Activated CD4-positive, alpha-beta T cell treated with anti-CD3 and anti-CD28 coated beads, Interleukin-2, amount 10 ng/mL, durations not matched to agents 7 days and 5 days (primary cell): ENCODE data around the gene TET3. TPM values are rescaled to one million over a fixed set of nuclear protein-coding genes. Genes with fewer than 3 reads are reported as not detected.
A peak's percentile ranks its signal among the peaks of the same experiment; 100 is the strongest.

Experiments used
- CTCF ChIA-PET: fragments of 350-600 bp; sonication (Branson Sonifier 250); formaldehyde crosslinking; loops from one replicate; lab custom pipeline; 2021; ENCODE audit warnings: antibody characterized with exemption; lab: Charles Lee
- POLR2A ChIA-PET: fragments of 350-600 bp; sonication (Branson Sonifier 250); formaldehyde crosslinking; loops from one replicate; lab custom pipeline; 2021; ENCODE audit warnings: antibody characterized with exemption; lab: Charles Lee
- DNase-seq: peaks from one replicate; pipeline ENCODE4 v3.0.0-alpha.2; 2020
- H3K27ac Mint-ChIP-seq: one replicate; pipeline ENCODE4 v1.8.0; 2021; ENCODE audit warnings: mild to moderate bottlenecking, moderate library complexity, mixed read lengths
- H3K27me3 Mint-ChIP-seq: one replicate; pipeline ENCODE4 v1.8.0; 2021; ENCODE audit warnings: mixed read lengths
- H3K36me3 Mint-ChIP-seq: one replicate; pipeline ENCODE4 v1.8.0; 2021; ENCODE audit warnings: low read depth, mixed read lengths
- H3K4me1 Mint-ChIP-seq: one replicate; pipeline ENCODE4 v1.8.0; 2021; ENCODE audit warnings: mixed read lengths
- H3K4me3 Mint-ChIP-seq: one replicate; pipeline ENCODE4 v1.8.0; 2021; ENCODE audit warnings: mild to moderate bottlenecking, moderate library complexity, mixed read lengths
- H3K9me3 Mint-ChIP-seq: one replicate; pipeline ENCODE4 v1.8.0; 2021; ENCODE audit warnings: mixed read lengths
- total RNA-seq, 2 experiments: library from RNA; stranded (reverse); gene quantifications; one replicate each; pipeline ENCODE4 v1.2.3, GENCODE V29; 2021

The TET3 gene
- total RNA-seq, 2 experiments from 2014 or later = 17.9 to 18.8 TPM

DNA sequence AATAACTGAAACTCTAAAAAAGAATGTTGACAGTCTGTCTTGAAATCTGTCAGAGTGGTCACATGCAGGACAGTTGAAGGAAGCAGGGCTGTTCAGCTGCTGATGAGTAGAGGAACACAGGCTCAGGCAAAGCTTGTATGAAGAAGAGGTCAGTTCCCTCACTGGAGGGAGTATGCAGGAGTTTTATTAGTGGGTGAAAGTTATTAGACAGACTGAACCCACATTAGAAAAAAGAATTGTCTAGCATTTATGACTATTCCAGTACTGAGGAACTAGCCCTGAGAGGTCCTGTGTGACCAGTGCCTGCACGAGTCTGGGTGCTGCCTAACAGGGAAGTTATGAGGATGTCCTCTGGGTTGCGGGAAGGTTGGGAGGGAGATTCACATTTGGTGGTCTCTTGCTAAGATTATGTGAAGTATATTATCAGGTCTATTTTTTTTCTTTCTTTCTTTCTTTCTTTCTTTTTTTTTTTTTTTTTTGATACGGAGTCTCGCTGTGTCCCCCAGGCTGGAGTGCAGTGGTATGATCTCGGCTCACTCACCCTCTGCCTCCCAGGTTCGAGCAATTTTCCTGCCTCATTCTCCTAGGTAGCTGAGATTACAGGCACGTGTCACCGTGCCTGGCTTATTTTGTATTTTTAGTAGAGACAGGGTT, 9.6 kb downstream of the TET3 start:
- Mint-ChIP-seq H3K9me3 (peaks cover 11% of the 10 kb centered on the region), H3K4me1 (peaks cover 62% of the 10 kb centered on the region), H3K4me3 (no peak overlapping the region), H3K36me3 (peaks cover 36% of the 10 kb centered on the region), H3K27me3 (no peaks in the 10 kb centered on the region), H3K27ac (no peak overlapping the region)
- POLR2A ChIA-PET = no interaction called here
- no peak for DNase-seq
- CTCF ChIA-PET = interaction anchor here (0.9 kb wide), 1 partner anchor 18 kb away, joined by 3 read pairs; no protein-coding TSS in a partner anchor

DNA sequence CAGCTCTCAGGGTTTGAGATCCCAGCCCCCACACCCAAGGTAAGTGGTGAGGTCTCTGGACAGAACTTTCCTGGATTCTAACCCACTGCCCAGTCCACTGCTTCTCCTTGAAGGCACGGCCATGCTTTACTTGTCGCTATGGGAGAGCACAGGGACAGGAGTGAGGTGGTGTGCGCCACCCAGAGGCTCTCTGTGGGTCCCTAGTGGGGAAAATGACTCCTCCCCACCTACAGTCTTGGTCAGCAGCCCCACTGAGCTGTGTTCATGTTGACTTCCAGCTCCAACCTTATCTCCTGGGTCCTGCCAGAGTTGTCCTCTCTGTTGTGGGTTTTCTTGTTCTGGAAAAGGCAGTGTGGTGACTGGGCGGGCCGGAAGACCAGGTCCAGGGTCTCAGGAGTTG, 11.1 kb downstream of the TET3 start:
- Mint-ChIP-seq H3K27me3 (no peaks in the 10 kb centered on the region), H3K9me3 (peaks cover 4% of the 10 kb centered on the region), H3K27ac (no peak overlapping the region), H3K36me3 (peaks cover 21% of the 10 kb centered on the region), H3K4me3 (no peak overlapping the region), H3K4me1 (peaks cover 62% of the 10 kb centered on the region)
- CTCF ChIA-PET = interaction anchor here (1.1 to 1.5 kb wide), 2 partner anchors 9 to 62 kb away, joined by 3 to 5 read pairs; no protein-coding TSS in a partner anchor
- DNase-seq = no peak
- POLR2A ChIA-PET = no interaction called here

DNA sequence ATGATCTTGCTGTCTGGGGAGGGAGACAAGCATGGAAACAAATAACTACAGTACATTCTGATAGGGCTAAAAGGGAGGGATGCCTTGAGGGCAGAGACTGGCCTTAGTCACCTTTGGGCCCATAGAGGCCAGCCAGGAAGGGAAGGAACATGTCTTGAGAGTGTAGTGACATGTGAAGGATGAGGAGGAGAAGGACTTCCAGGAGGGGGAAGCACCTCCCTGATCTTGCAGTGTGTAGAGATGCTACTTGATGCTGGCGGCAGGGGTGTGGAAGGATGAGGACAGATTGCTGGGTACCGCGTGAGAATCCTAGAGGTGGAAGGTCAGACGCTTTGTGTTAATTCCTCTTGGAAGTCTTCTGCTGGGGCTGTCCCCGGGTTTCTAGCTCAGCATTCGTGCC, 13.1 kb downstream of the TET3 start:
- Mint-ChIP-seq H3K4me3 (no peak overlapping the region), H3K9me3 (no peaks in the 10 kb centered on the region), H3K27me3 (no peaks in the 10 kb centered on the region), H3K36me3 (peaks cover 5% of the 10 kb centered on the region), H3K27ac (no peak overlapping the region), H3K4me1 (peaks cover 70% of the 10 kb centered on the region)
- POLR2A ChIA-PET = no interaction called here
- CTCF ChIA-PET = interaction anchor here (0.7 to 1.4 kb wide), 3 partner anchors 68 to 765 kb away, joined by 3 read pairs; partner anchors contain the start of gene PRADC1
- DNase-seq = no peak

DNA sequence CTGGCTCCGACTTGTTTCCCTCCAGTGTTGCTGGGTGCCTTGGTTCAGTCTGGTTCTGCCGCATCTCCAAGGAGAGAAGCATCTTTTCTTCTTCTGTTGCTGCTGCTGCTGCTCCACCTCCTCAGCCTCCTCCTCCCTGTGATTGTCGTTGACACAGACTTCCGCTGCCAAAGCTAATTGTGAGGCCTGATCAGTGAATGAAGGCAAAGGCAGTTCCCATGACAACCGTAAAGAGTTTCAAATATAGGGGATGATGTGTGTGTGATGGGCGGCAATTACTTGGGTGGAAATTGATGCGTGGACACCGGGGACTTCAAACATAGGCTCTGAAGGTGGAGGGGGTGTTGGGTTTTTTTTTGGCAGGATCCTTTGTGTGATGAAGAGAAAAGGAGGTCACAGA, 13.7 kb downstream of the TET3 start:
- Mint-ChIP-seq H3K27ac (no peak overlapping the region), H3K27me3 (no peaks in the 10 kb centered on the region), H3K9me3 (no peaks in the 10 kb centered on the region), H3K36me3 (no peaks in the 10 kb centered on the region), H3K4me1 (peaks cover 70% of the 10 kb centered on the region), H3K4me3 (no peak overlapping the region)
- ChIA-PET POLR2A (no interaction called here), CTCF (interaction anchor here (0.6 to 1.1 kb wide), 3 partner anchors 9 to 765 kb away, joined by 3 read pairs; partner anchors contain the start of gene PRADC1)
- peak; percentile 48 for DNase-seq

DNA sequence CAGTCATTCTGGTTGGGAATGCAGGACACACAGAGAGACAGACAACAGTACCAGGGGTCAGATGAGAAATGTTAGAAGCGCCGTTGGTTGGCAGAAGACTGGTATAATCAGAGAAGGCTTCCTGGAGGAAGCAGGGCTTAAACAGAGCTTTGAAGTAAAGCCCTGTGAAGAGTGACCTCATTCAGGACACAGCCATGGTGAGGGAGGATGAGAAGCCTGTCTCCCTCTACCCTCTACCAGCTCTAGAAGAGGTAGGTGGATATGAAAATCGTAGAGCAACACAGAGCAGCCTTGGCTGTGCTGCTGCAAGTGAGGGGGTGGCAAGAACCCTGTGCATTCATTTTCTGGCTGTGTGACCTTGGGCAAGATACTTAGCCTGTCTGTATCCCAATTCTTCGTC, 14.2 kb downstream of the TET3 start:
- H3K4me3 Mint-ChIP-seq = no peak overlapping the region
- no peak overlapping the region for H3K27ac Mint-ChIP-seq
- H3K36me3 Mint-ChIP-seq = no peaks in the 10 kb centered on the region
- ChIA-PET POLR2A (no interaction called here), CTCF (interaction anchor here (0.6 to 1.1 kb wide), 2 partner anchors 8 to 129 kb away, joined by 3 read pairs; no protein-coding TSS in a partner anchor)
- H3K27me3 Mint-ChIP-seq = no peaks in the 10 kb centered on the region
- no peaks in the 10 kb centered on the region for H3K9me3 Mint-ChIP-seq
- H3K4me1 Mint-ChIP-seq = peaks cover 69% of the 10 kb centered on the region
- DNase-seq = no peak

DNA sequence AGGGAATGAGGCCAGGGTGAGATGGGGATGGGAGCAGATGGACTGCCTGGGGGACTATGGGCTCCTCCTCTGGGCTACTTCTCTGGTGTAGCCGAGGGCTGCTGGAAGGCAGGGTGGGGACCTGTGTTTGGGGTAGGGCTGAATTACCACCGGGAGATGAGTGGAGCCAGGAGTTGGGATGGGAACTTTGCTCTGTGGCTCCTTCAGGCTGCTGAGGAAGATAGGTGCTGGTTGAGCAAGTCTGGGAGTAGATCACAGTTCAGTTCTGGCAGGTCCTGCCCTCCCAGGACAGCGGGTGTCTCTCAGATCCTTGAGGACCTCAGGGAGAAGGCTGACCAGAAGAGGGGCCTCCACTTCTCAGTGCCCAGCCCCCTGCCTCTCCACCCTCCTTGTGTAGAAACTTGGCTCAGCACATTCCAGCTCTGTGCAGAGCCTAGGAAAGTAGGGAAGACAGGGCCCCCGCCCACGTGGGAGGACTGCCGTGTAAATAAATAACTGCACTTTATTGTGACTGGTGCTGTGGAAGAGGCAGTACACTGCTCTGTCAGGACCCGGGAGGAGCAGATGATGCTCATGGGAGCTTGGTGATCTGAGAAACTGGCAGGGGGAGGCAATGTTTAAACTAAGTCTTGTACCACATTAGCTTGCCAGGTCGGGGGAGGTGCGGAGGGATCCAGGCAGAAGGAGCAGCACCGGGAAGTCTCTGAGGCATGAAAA, 15.3 kb downstream of the TET3 start:
- Mint-ChIP-seq H3K27ac (no peak overlapping the region), H3K36me3 (no peaks in the 10 kb centered on the region), H3K27me3 (no peaks in the 10 kb centered on the region), H3K4me1 (peaks cover 66% of the 10 kb centered on the region), H3K4me3 (no peak overlapping the region), H3K9me3 (no peaks in the 10 kb centered on the region)
- ChIA-PET CTCF (interaction anchor here (0.8 to 1.8 kb wide), 3 partner anchors 10 to 12 kb away, joined by 3 to 8 read pairs (median 4); no protein-coding TSS in a partner anchor), POLR2A (no interaction called here)
- DNase-seq = no peak

DNA sequence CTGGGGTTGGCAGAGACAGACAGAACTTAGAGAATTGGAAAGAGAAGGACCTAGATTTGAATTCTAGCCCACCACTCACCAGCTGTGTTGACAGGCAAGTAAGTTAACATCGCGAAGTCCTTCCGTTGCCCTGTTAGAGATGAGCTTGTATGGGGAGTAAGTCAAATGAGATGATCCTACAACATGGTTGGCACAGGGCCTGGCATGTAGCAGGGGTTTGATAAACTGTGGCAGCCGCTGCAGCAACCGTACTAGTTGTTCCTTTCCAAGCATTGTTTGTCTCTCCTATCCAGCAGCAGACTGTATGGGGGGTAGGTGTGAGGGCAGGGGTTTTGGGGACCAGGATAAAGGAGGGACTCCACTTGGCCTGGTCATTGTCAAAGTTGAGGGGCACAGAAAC, 16.0 kb downstream of the TET3 start:
- CTCF ChIA-PET = interaction anchor here (0.7 to 1.8 kb wide), 5 partner anchors 9 to 48 kb away, joined by 3 to 8 read pairs (median 4); no protein-coding TSS in a partner anchor
- Mint-ChIP-seq H3K4me1 (peaks cover 65% of the 10 kb centered on the region), H3K27me3 (no peaks in the 10 kb centered on the region), H3K4me3 (no peak overlapping the region), H3K36me3 (no peaks in the 10 kb centered on the region), H3K27ac (no peak overlapping the region), H3K9me3 (no peaks in the 10 kb centered on the region)
- POLR2A ChIA-PET = no interaction called here
- no peak for DNase-seq

DNA sequence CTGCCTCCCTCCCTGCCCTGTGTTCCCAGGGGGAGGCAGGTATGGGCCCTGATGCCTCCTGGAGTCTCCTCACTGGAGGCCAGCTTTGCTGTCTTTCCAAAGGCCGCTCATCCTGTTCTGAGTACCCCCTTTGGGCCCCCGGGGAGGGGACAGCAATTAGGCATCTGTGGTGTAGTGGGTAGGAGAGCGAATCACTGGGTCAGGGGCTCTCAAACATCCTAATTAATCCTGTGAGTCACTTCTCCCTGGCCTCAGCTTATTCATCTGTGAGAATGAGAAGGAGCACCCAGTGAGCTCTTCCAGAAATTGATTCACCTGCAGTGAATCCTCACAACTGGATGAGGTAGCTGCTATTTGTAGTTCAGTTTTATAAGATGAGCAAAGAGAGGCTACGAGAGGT, 16.4 kb downstream of the TET3 start:
- no peaks in the 10 kb centered on the region for H3K9me3 Mint-ChIP-seq
- peaks cover 65% of the 10 kb centered on the region for H3K4me1 Mint-ChIP-seq
- no peak for DNase-seq
- no peak overlapping the region for H3K27ac Mint-ChIP-seq
- H3K4me3 Mint-ChIP-seq = no peak overlapping the region
- POLR2A ChIA-PET = no interaction called here
- H3K36me3 Mint-ChIP-seq = peaks cover 2% of the 10 kb centered on the region
- CTCF ChIA-PET = interaction anchor here (0.6 to 1.8 kb wide), 6 partner anchors 9 to 140 kb away, joined by 3 to 8 read pairs (median 4); no protein-coding TSS in a partner anchor
- no peaks in the 10 kb centered on the region for H3K27me3 Mint-ChIP-seq

DNA sequence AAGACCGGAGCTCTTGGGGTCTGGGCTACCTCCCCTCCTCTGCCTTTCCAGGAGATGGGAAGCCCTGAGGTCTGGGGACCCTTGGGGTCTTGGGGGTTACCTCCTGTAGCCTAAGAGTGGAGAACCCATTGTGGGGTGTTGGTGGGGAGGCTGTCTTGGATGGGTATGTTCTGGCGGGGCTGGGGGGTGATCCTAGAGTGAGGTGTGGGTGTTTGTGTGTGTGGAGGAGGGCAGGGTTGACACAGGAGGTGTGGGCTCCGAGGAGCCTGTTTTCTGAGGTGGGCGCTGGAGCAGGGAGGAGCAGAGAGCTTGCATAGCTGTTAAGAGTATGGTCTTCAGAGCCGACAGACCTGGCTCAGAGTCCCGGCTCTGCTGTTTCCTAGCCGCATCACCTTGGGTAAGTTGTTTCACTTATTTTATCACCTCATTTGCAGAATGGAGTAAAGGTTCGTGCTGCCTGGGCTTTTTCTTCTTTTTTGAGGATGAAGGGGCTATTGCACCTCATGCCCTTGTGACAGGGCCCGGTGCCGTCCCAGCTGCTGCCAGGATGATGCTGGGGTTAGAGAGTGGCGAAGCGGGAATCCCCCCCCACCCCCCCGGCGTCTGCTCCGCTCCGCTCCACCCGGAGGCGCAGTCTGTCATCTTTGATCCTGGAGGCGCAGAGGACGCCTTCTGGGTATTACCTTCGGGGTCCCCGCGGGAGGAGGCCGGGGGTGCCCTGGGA, 17.2 kb downstream of the TET3 start:
- no peak for DNase-seq
- ChIA-PET POLR2A (no interaction called here), CTCF (interaction anchor here (0.6 to 1.8 kb wide), 10 partner anchors 8 to 174 kb away, joined by 3 to 8 read pairs (median 3); no protein-coding TSS in a partner anchor)
- H3K27me3 Mint-ChIP-seq = no peaks in the 10 kb centered on the region
- H3K4me3 Mint-ChIP-seq = peak overlapping the region; percentile 61
- H3K4me1 Mint-ChIP-seq = peaks cover 61% of the 10 kb centered on the region
- peaks cover 2% of the 10 kb centered on the region for H3K36me3 Mint-ChIP-seq
- H3K27ac Mint-ChIP-seq = peak overlapping the region; percentile 17
- H3K9me3 Mint-ChIP-seq = no peaks in the 10 kb centered on the region

DNA sequence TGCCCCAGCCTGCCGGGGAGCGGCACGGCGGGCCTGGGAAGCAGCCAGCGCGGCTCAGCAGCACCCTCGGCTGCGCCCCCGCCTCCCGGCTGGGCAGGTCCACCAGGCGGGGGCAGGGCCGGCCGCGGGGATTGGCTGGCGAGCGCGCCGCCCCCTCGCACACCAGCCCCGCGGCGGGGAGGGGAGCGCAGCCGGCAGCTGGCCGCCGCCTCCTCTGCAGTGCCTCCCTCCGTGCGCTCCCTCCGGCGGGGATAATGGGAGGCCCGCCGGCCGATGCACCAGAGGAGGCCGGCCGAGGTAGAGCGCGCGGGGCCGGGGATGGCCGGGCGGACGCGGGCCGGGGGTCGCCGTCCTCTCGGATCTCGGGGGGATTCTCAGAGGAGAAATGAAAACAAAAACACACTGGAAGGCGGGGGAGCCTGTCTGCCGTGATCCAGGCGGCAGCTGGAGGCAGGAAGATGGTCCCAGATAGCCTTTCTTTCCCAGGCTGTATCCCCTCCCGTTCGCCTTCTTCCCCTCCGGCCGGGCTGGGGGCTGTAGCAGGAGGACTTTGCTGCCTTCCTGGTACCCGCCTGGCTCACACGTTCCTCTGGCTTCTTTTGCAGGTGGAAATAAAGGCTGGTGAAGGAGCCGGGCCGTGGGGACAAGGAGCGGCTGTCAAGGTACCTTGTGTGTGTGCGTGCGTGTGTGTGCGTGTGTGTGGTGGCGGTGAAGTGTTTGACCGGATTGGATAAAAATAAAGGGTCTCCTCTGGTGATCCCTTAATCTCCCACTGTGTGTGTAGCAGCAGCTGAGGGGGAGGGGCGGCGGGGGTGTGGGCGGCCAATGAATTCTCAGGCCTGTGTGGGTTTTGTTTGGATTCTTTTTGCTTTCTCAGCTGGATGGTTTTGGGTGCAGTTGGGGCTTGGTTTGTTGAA, 18.1 kb downstream of the TET3 start:
- H3K27ac Mint-ChIP-seq = peak overlapping the region; percentile 46
- peak; percentile 76 for DNase-seq
- H3K36me3 Mint-ChIP-seq = peaks cover 2% of the 10 kb centered on the region
- no peaks in the 10 kb centered on the region for H3K27me3 Mint-ChIP-seq
- H3K4me1 Mint-ChIP-seq = peaks cover 53% of the 10 kb centered on the region
- peak overlapping the region; percentile 76 for H3K4me3 Mint-ChIP-seq
- CTCF ChIA-PET = interaction anchor here (0.6 to 1.0 kb wide), 7 partner anchors 44 to 175 kb away, joined by 3 to 4 read pairs (median 3); no protein-coding TSS in a partner anchor
- H3K9me3 Mint-ChIP-seq = no peaks in the 10 kb centered on the region
- POLR2A ChIA-PET = interaction anchor here (0.5 kb wide), 2 partner anchors 25 to 40 kb away, joined by 4 to 5 read pairs; no protein-coding TSS in a partner anchor

DNA sequence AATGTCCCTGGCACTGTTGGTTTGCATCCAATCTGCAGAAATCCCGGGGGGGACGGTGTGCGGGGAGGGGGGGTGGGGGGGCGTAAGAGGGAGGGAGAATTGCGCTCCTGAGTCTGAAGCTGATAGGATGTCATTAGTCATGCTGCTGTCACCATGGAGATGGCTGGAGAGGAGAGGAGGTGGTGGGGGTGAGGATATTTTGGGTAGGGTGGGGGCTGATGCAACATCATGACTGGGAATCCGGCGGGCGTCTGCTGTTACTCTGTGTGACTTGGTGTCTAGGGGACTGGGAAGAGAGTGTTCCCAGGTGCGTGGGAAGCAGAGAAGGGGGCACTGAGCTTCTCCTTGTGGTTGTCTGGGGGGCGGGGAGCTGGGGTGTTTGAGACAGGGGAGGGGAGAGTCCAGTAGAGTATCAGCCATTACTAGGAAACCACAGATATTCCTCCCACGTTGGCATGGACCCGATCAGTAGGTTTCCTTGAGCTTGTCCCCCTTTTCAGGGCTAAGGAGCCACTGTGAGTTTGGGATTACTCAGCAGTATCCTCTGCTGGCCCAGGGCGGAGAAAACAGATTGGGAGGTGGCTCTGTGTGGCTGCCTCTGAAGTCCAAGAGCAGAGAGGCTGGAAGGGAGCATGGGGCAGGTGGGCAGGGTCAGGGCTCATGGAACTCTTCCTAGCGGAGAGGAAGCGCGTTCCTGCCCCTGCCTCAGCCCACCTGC, 18.9 kb downstream of the TET3 start:
- CTCF ChIA-PET = interaction anchor here (0.6 to 1.0 kb wide), 3 partner anchors 55 to 180 kb away, joined by 3 to 7 read pairs (median 3); no protein-coding TSS in a partner anchor
- H3K4me3 Mint-ChIP-seq = no peak overlapping the region
- no peaks in the 10 kb centered on the region for H3K27me3 Mint-ChIP-seq
- no peak overlapping the region for H3K27ac Mint-ChIP-seq
- H3K36me3 Mint-ChIP-seq = peaks cover 2% of the 10 kb centered on the region
- POLR2A ChIA-PET = no interaction called here
- peaks cover 44% of the 10 kb centered on the region for H3K4me1 Mint-ChIP-seq
- no peaks in the 10 kb centered on the region for H3K9me3 Mint-ChIP-seq
- no peak for DNase-seq
